HUES48 (cell line): ENCODE results near the gene C9orf40.

Source experiments
- H3K27ac ChIP-seq: one replicate; pipeline ENCODE4 v1.7.0; 2013; ENCODE audit warnings: low read depth, low read length, inconsistent platforms
- H3K27me3 ChIP-seq: 2 replicates; pipeline ENCODE4 v1.6.1; 2013; ENCODE audit warnings: mild to moderate bottlenecking, low read length; ENCODE audit not compliant: control insufficient read depth, insufficient read depth
- H3K36me3 ChIP-seq: 2 replicates; pipeline ENCODE4 v1.6.1; 2013; ENCODE audit warnings: low read length; ENCODE audit not compliant: control insufficient read depth, insufficient read depth
- H3K4me1 ChIP-seq: 2 replicates; pipeline ENCODE4 v1.6.1; 2013; ENCODE audit warnings: mild to moderate bottlenecking, low read length; ENCODE audit not compliant: control insufficient read depth, insufficient read depth
- H3K4me3 ChIP-seq: 2 replicates; pipeline ENCODE4 v1.5.1; 2013; ENCODE audit warnings: mild to moderate bottlenecking, low read depth, low read length
- H3K9ac ChIP-seq: 2 replicates; pipeline ENCODE4 v1.6.1; 2013; ENCODE audit warnings: mild to moderate bottlenecking, low read depth, low read length, moderate library complexity
- H3K9me3 ChIP-seq: 2 replicates; pipeline ENCODE4 v1.6.1; 2013; ENCODE audit warnings: low read length; ENCODE audit not compliant: control insufficient read depth, insufficient read depth

The C9orf40 gene

GRCh38 chr9:74942801-74943200 is 9.9 kb downstream of the C9orf40 start:
- Histone ChIP-seq H3K9ac (no peak overlapping the region), H3K27ac (no peak overlapping the region), H3K4me3 (no peak overlapping the region), H3K27me3 (no peaks in the 10 kb centered on the region), H3K36me3 (no peaks in the 10 kb centered on the region; the same call in 1 of the 2 replicates), H3K4me1 (no peaks in the 10 kb centered on the region), H3K9me3 (no peaks in the 10 kb centered on the region)

GRCh38 chr9:74940600-74940999 is 12.1 kb downstream of the C9orf40 start:
- no peaks in the 10 kb centered on the region for H3K27me3 ChIP-seq
- no peak overlapping the region for H3K9ac ChIP-seq
- H3K27ac ChIP-seq: no peak overlapping the region
- no peaks in the 10 kb centered on the region for H3K4me1 ChIP-seq
- no peaks in the 10 kb centered on the region for H3K9me3 ChIP-seq
- no peak overlapping the region for H3K4me3 ChIP-seq
- H3K36me3 ChIP-seq: no peaks in the 10 kb centered on the region

- no peaks in the 10 kb centered on the region for H3K36me3 ChIP-seq
- no peak overlapping the region for H3K27ac ChIP-seq
- no peaks in the 10 kb centered on the region for H3K4me1 ChIP-seq
- H3K27me3 ChIP-seq: no peaks in the 10 kb centered on the region
- no peak overlapping the region for H3K9ac ChIP-seq
- H3K9me3 ChIP-seq: peaks cover 6% of the 10 kb centered on the region; the same call in 1 of the 2 replicates
- no peak overlapping the region for H3K4me3 ChIP-seq
Observed at GRCh38 chr9:74935008-74935407, 17.7 kb downstream of the C9orf40 start.

GRCh38 chr9:74921737-74922136 is 31.0 kb downstream of the C9orf40 start:
- no peaks in the 10 kb centered on the region for H3K36me3 ChIP-seq
- no peaks in the 10 kb centered on the region for H3K9me3 ChIP-seq
- no peak overlapping the region for H3K4me3 ChIP-seq
- no peak overlapping the region for H3K27ac ChIP-seq
- no peak overlapping the region for H3K9ac ChIP-seq
- no peaks in the 10 kb centered on the region for H3K27me3 ChIP-seq
- peaks cover 8% of the 10 kb centered on the region; the same call in 1 of the 2 replicates for H3K4me1 ChIP-seq

GRCh38 chr9:74920944-74921626 is 31.6 kb downstream of the C9orf40 start:
- no peak overlapping the region for H3K9ac ChIP-seq
- H3K4me1 ChIP-seq: peaks cover 8% of the 10 kb centered on the region; the same call in 1 of the 2 replicates
- H3K9me3 ChIP-seq: no peaks in the 10 kb centered on the region
- H3K4me3 ChIP-seq: no peak overlapping the region
- H3K36me3 ChIP-seq: no peaks in the 10 kb centered on the region
- H3K27ac ChIP-seq: no peak overlapping the region
- H3K27me3 ChIP-seq: no peaks in the 10 kb centered on the region

- no peak overlapping the region for H3K9ac ChIP-seq
Observed at GRCh38 chr9:74910036-74910435, 42.7 kb downstream of the C9orf40 start.

GRCh38 chr9:74908665-74909064 is 44.0 kb downstream of the C9orf40 start:
- Histone ChIP-seq H3K36me3 (no peaks in the 10 kb centered on the region), H3K4me3 (no peak overlapping the region), H3K27ac (no peak overlapping the region), H3K9me3 (no peaks in the 10 kb centered on the region), H3K9ac (no peak overlapping the region), H3K4me1 (no peaks in the 10 kb centered on the region), H3K27me3 (no peaks in the 10 kb centered on the region)

More at GRCh38 chr9:74910036-74910435, 42.7 kb downstream of the C9orf40 start:
- Histone ChIP-seq H3K9me3 (no peaks in the 10 kb centered on the region), H3K27ac (no peak overlapping the region), H3K36me3 (no peaks in the 10 kb centered on the region), H3K4me1 (no peaks in the 10 kb centered on the region), H3K4me3 (no peak overlapping the region), H3K27me3 (no peaks in the 10 kb centered on the region)

GRCh38 chr9:74907085-74907484 is 45.6 kb downstream of the C9orf40 start:
- H3K4me1 ChIP-seq: no peaks in the 10 kb centered on the region
- no peaks in the 10 kb centered on the region for H3K27me3 ChIP-seq
- H3K4me3 ChIP-seq: no peak overlapping the region
- H3K9ac ChIP-seq: no peak overlapping the region
- H3K27ac ChIP-seq: no peak overlapping the region
- no peaks in the 10 kb centered on the region for H3K36me3 ChIP-seq
- H3K9me3 ChIP-seq: no peaks in the 10 kb centered on the region

- H3K9me3 ChIP-seq: no peaks in the 10 kb centered on the region
- H3K4me1 ChIP-seq: no peaks in the 10 kb centered on the region
- H3K27ac ChIP-seq: no peak overlapping the region
- H3K4me3 ChIP-seq: no peak overlapping the region
- H3K27me3 ChIP-seq: no peaks in the 10 kb centered on the region
- no peaks in the 10 kb centered on the region for H3K36me3 ChIP-seq
- no peak overlapping the region for H3K9ac ChIP-seq
Observed at GRCh38 chr9:74901001-74901400, 51.7 kb downstream of the C9orf40 start.
